H1 (cell line): Measurements from ENCODE around the gene TMPRSS11E. TPM values are rescaled to one million over a fixed set of nuclear protein-coding genes. Genes with fewer than 3 reads are reported as not detected.

Experiments
- CBX8 ChIP-seq: fragments of 300-800, 300-1000 bp; sonication (generic); IDR thresholded peaks from 2 replicates; pipeline ENCODE4 v1.7.1; 2016; ENCODE audit warnings: low read depth, low read length, borderline replicate concordance
- CHD7 ChIP-seq: fragments of 300-600 bp; sonication (generic); IDR thresholded peaks from 2 replicates; pipeline ENCODE4 v1.7.1; 2012; ENCODE audit warnings: low read length, moderate library complexity, mild to moderate bottlenecking, inconsistent platforms; ENCODE audit not compliant: insufficient replicate concordance
- EGR1 ChIP-seq: IDR thresholded peaks from 2 replicates; pipeline ENCODE4 v1.6.1; 2011; ENCODE audit warnings: low read depth, low read length, borderline replicate concordance
- GTF2F1 ChIP-seq: IDR thresholded peaks from 2 replicates; pipeline ENCODE4 v1.6.1; 2012; ENCODE audit warnings: low read depth, low read length, improper control_type of control experiment, borderline replicate concordance
- HDAC6 ChIP-seq: IDR thresholded peaks from one replicate; pipeline ENCODE4 v1.7.1; 2012; ENCODE audit warnings: low read depth, mild to moderate bottlenecking, inconsistent platforms, low read length, moderate library complexity
- MAFK ChIP-seq: IDR thresholded peaks from 2 replicates; pipeline ENCODE4 v1.6.1; 2012; ENCODE audit warnings: low read depth, mild to moderate bottlenecking, improper control_type of control experiment, low read length
- MAX ChIP-seq: IDR thresholded peaks from 2 replicates; pipeline ENCODE4 v1.6.1; 2012; ENCODE audit warnings: inconsistent platforms
- PHF8 ChIP-seq: fragments of 200-600 bp; sonication (generic); conservative IDR thresholded peaks from 2 replicates; pipeline ENCODE4 v1.7.1; 2012; ENCODE audit warnings: low read depth, mild to moderate bottlenecking, inconsistent platforms, low read length, moderate library complexity
- POLR2A ChIP-seq, 2 experiments: IDR thresholded peaks; 1 replicate in 1 of 2; 2 replicates in 1 of 2; pipeline ENCODE4 v1.6.1; 2011; ENCODE audit warnings: low read depth in 2 of 2, low read length in 2 of 2, mild to moderate bottlenecking in 2 of 2; ENCODE audit errors: control extremely low read depth in 1 of 2
- RFX5 ChIP-seq: IDR thresholded peaks from 2 replicates; pipeline ENCODE4 v1.6.1; 2011; ENCODE audit warnings: low read depth, low read length, improper control_type of control experiment, borderline replicate concordance
- TAF7 ChIP-seq: optimal IDR thresholded peaks from 2 replicates; pipeline ENCODE3; 2011; ENCODE audit warnings: low read depth, mild to moderate bottlenecking, inconsistent platforms, low read length, moderate library complexity, borderline replicate concordance
- polyA plus RNA-seq, 7 experiments: library from polyadenylated mRNA; depleted of rRNA in 3 of 7; stranded (reverse) in 5 of 7; unstranded in 2 of 7; fragments of >200 nt in 5 of 7; fragments of 200-250 nt in 2 of 7; gene quantifications; 1 replicate in 5 of 7; 2 replicates in 1 of 7; 4 replicates in 1 of 7; pipeline versions ENCODE4 v1.2.1 to v1.2.3, GENCODE V29; 2011 to 2013; ENCODE audit warnings: missing spikeins in 2 of 7, mixed read lengths in 2 of 7
- total RNA-seq: library from RNA; stranded (reverse); fragmentation: NEBNext Ultra II Directional; extraction: Animal tissue kit (Norgen Biotek cat#: 25700); gene quantifications from 2 replicates; pipeline ENCODE4 v1.2.1, GENCODE V29; 2021

The TMPRSS11E gene
- total and polyA plus RNA-seq, 2 of the 8 experiments (the other 6 are each of a cell fraction or from before 2014, with no cell fraction given) = 0.38 to 0.71 TPM

GRCh38 chr4:68447201-68447600 lies at the start of gene TMPRSS11E (continued):
- TF ChIP-seq CHD7 (no peak), POLR2A (IDR thresholded peaks at IDR 0.05; ENCODE audit: control extremely low read depth in 1 of 2, low read depth in 2 of 2, low read length in 2 of 2) (no peak), HDAC6 (no peak), MAX (no peak), PHF8 (no peak), EGR1 (no peak), RFX5 (no peak), MAFK (no peak), TAF7 (no peak), CBX8 (no peak), GTF2F1 (no peak)
